ENCODE data around the gene GTF3C4. TPM values are rescaled to one million over a fixed set of nuclear protein-coding genes. Genes with fewer than 3 reads are reported as not detected.

Gene GTF3C4
- polyA plus RNA-seq, 3 donors, result 0.99 to 2.7 (median 2.1) TPM

DNA sequence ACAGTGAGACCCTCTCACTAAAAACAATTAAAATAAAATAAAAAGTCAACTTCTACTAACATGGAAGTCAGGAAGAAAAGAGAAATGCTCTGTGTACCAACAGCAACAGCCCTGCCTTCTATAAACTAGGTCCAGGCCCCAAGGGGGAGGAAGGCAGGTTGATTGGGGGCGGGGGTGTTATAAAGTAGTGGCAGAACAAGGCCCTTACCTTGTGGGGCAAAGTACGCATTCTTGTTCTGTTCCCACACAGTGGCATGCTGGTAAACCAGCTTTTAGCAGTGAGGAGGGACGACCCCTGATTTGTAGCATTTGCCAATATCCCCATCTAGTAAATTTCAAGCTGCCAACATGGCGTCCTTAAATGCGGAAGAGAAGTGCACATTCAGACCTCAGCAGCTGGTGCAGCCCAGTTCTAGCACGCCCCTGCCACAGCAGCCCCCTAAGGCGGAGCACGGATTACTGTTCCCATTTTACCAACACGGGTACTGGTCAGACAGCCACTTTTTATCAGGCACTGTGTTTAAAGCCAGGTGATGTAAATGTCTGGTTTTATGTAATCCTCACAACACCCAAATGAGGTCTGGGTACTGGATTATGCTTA is 69.5 kb downstream of the GTF3C4 start:
- Histone ChIP-seq H3K4me2 (replicated peaks; ENCODE audit: extremely low read depth, low read length, poor library complexity, severe bottlenecking) (no peak overlapping the region), H3K4me1 (ENCODE audit: control insufficient read depth in 1 of 2, insufficient read depth in 2 of 2, low read length in 2 of 2) (no peaks in the 10 kb centered on the region), H3K27ac (ENCODE audit: low read depth in 1 of 2, low read length in 2 of 2) (no peak overlapping the region), H2AFZ (ENCODE audit: insufficient read depth, low read depth, low read length, poor library complexity, severe bottlenecking) (no peak overlapping the region), H3K36me3 (replicated peaks in 1 of 2; ENCODE audit: control insufficient read depth in 1 of 2, insufficient read depth in 2 of 2, low read length in 2 of 2) (no peaks in the 10 kb centered on the region), H3K9me3 (replicated peaks in 1 of 2; ENCODE audit: control insufficient read depth in 1 of 2, insufficient read depth in 1 of 2, low read length in 2 of 2) (no peaks in the 10 kb centered on the region), H4K20me1 (ENCODE audit: insufficient read depth, low read length) (no peaks in the 10 kb centered on the region), H3K27me3 (ENCODE audit: control insufficient read depth in 2 of 2, insufficient read depth in 2 of 2, low read length in 2 of 2) (peaks cover 16 to 22% of the 10 kb centered on the region in 2 donors), H3K79me2 (ENCODE audit: insufficient read depth, low read length) (no peaks in the 10 kb centered on the region), H3K4me3 (replicated peaks in 1 of 3; ENCODE audit: low read depth in 2 of 3, low read length in 3 of 3) (no peak overlapping the region), H3K9ac (ENCODE audit: insufficient read depth, low read length, poor library complexity, severe bottlenecking) (no peak overlapping the region)
- no peaks in the 10 kb centered on the region for H3K36me3 Mint-ChIP-seq
- no peaks in the 10 kb centered on the region for H3K9me3 Mint-ChIP-seq
- 100% methylated on average over 4 of the region's 9 CpGs for WGBS (ENCODE audit: insufficient coverage)
- H3K27ac Mint-ChIP-seq, result no peak overlapping the region
- TF ChIP-seq, protein P1, sequence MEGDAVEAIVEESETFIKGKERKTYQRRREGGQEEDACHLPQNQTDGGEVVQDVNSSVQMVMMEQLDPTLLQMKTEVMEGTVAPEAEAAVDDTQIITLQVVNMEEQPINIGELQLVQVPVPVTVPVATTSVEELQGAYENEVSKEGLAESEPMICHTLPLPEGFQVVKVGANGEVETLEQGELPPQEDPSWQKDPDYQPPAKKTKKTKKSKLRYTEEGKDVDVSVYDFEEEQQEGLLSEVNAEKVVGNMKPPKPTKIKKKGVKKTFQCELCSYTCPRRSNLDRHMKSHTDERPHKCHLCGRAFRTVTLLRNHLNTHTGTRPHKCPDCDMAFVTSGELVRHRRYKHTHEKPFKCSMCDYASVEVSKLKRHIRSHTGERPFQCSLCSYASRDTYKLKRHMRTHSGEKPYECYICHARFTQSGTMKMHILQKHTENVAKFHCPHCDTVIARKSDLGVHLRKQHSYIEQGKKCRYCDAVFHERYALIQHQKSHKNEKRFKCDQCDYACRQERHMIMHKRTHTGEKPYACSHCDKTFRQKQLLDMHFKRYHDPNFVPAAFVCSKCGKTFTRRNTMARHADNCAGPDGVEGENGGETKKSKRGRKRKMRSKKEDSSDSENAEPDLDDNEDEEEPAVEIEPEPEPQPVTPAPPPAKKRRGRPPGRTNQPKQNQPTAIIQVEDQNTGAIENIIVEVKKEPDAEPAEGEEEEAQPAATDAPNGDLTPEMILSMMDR (IDR thresholded peaks at IDR 0.05), result no peak
- intact Hi-C loops (cut with micrococcal nuclease), result no loop called here
- H3K4me1 Mint-ChIP-seq, result peaks cover 1% of the 10 kb centered on the region
- H3K4me3 Mint-ChIP-seq, result no peak overlapping the region
- no peak for DNase-seq
- peaks cover 24 to 25% (median 24%) of the 10 kb centered on the region in 3 donors for H3K27me3 Mint-ChIP-seq (ENCODE audit: low read depth in 3 of 3)

DNA sequence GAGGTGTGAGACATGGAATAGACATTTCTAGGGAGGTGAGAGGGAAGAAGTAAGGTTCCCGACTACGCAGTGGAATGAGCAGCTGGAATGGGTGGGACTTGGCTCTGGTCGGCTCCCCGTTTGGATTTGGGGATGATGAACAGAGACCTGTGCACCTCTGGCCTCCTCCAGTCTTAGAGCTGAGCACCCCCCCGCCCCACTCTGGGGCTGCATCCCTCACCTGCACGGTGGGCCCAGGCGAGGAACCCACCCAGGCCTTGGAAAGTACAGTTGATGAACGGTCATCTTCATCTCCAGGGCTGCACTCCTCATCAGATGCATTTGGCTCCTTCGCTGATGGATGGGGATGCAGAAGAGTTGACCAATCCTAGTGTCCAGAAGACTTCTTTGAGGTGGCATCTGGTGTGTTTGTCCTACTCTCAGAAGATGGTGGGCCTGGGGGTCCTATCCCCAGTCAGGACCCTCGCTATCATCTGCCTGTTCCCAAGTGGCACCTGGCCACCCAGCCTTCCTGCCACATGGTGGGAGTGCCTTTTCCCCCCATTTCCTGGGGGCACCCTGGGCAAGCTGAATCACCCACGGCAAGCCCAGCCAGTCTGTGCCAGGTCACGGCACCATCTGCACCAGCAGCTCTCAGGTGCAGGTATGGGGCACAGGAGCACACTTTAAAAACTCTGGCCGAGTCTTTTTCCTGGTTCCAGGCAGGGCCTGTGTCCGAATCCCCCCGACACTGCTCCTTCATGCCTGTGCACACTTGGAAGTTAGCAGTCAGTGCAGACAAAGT is 70.5 kb downstream of the GTF3C4 start:
- H2AFZ ChIP-seq (ENCODE audit: insufficient read depth, low read depth, low read length, poor library complexity, severe bottlenecking), result no peak overlapping the region
- H3K36me3 Mint-ChIP-seq, result no peaks in the 10 kb centered on the region
- H4K20me1 ChIP-seq (ENCODE audit: insufficient read depth, low read length), result no peaks in the 10 kb centered on the region
- TF ChIP-seq, protein P1 (IDR thresholded peaks at IDR 0.05), result no peak
- peaks cover 33 to 34% (median 33%) of the 10 kb centered on the region in 3 donors for H3K27me3 Mint-ChIP-seq (ENCODE audit: low read depth in 3 of 3)
- 96% methylated on average over 12 of the region's 15 CpGs for WGBS (ENCODE audit: insufficient coverage)
- no peaks in the 10 kb centered on the region for H3K79me2 ChIP-seq (ENCODE audit: insufficient read depth, low read length)
- H3K27me3 ChIP-seq (ENCODE audit: control insufficient read depth in 2 of 2, insufficient read depth in 2 of 2, low read length in 2 of 2), result peaks cover 25 to 31% of the 10 kb centered on the region in 2 donors
- H3K4me1 Mint-ChIP-seq, result peaks cover 5% of the 10 kb centered on the region
- H3K9me3 ChIP-seq (replicated peaks in 1 of 2; ENCODE audit: control insufficient read depth in 1 of 2, insufficient read depth in 1 of 2, low read length in 2 of 2), result peaks cover 0 to 3% of the 10 kb centered on the region in 2 donors
- no peak overlapping the region for H3K4me3 ChIP-seq (replicated peaks in 1 of 3; ENCODE audit: low read depth in 2 of 3, low read length in 3 of 3)
- H3K9me3 Mint-ChIP-seq, result peaks cover 0 to 2% (median 0%) of the 10 kb centered on the region in 7 donors
- H3K4me2 ChIP-seq (replicated peaks; ENCODE audit: extremely low read depth, low read length, poor library complexity, severe bottlenecking), result no peak overlapping the region
- H3K27ac ChIP-seq (ENCODE audit: low read depth in 1 of 2, low read length in 2 of 2), result no peak overlapping the region
- no peaks in the 10 kb centered on the region for H3K4me1 ChIP-seq (ENCODE audit: control insufficient read depth in 1 of 2, insufficient read depth in 2 of 2, low read length in 2 of 2)
- H3K9ac ChIP-seq (ENCODE audit: insufficient read depth, low read length, poor library complexity, severe bottlenecking), result no peak overlapping the region
- no peaks in the 10 kb centered on the region for H3K36me3 ChIP-seq (replicated peaks in 1 of 2; ENCODE audit: control insufficient read depth in 1 of 2, insufficient read depth in 2 of 2, low read length in 2 of 2)
- peak overlapping the region in 1 of 2 donors; percentile 31 for H3K4me3 Mint-ChIP-seq
- no peak overlapping the region for H3K27ac Mint-ChIP-seq
- intact Hi-C loops (cut with micrococcal nuclease), result no loop called here
- DNase-seq, result no peak

All from CD14-positive monocyte (primary cell).